BJ (cell line): ENCODE measurements around the gene C16orf92. TPM values are rescaled to one million over a fixed set of nuclear protein-coding genes. Genes with fewer than 3 reads are reported as not detected.
"Not testable (repeated sequence)": the region's sequence is repeated elsewhere in the genome, so short reads cannot be mapped to it uniquely, and the experiment has no call there.

Experiments
- CTCF ChIA-PET: fragments of 350-600 bp; formaldehyde crosslinking; extraction: SDS; loops from one replicate; lab custom pipeline; 2021; ENCODE audit warnings: antibody characterized with exemption, inconsistent platforms; lab: Yijun Ruan, JAX
- POLR2A ChIA-PET: fragments of 300-600 bp; sonication (Branson Sonifier 250); formaldehyde crosslinking; extraction: SDS; loops from one replicate; lab custom pipeline; 2021; ENCODE audit warnings: antibody characterized with exemption; lab: Charles Lee
- DNase-seq: peaks from one replicate; pipeline ENCODE4 v3.0.0-alpha.2; 2011; ENCODE audit warnings: low read depth
- H3K27me3 ChIP-seq: 2 replicates; pipeline ENCODE4 v1.6.0; 2011; ENCODE audit warnings: low read length; ENCODE audit not compliant: control insufficient read depth, insufficient read depth
- H3K36me3 ChIP-seq: 2 replicates; pipeline ENCODE4 v1.5.1; 2011; ENCODE audit warnings: low read length; ENCODE audit not compliant: control insufficient read depth, insufficient read depth
- H3K4me3 ChIP-seq: 2 replicates; pipeline ENCODE4 v1.5.1; 2011; ENCODE audit warnings: low read depth, mild to moderate bottlenecking, control low read depth, low read length
- CTCF ChIP-seq: IDR thresholded peaks from 2 replicates; pipeline ENCODE4 v1.5.1; 2011; ENCODE audit warnings: low read depth, mild to moderate bottlenecking, control low read depth, inconsistent platforms, low read length, moderate library complexity; ENCODE audit not compliant: insufficient read depth
- polyA plus RNA-seq: library from polyadenylated mRNA; depleted of rRNA; stranded (reverse); fragments of >200 nt; gene quantifications from 2 replicates; pipeline ENCODE4 v1.2.3, GENCODE V29; 2011

C16orf92 gene
- polyA plus RNA-seq, 1 experiment = not detected

- POLR2A ChIA-PET = no interaction called here
- DNase-seq = no peak
- CTCF ChIA-PET = interaction anchor here (0.7 to 1.7 kb wide), 4 partner anchors 12 to 209 kb away, joined by 3 to 4 read pairs (median 4); no protein-coding TSS in a partner anchor
- H3K4me3 ChIP-seq = no peak overlapping the region
- H3K36me3 ChIP-seq = no peaks in the 10 kb centered on the region
- TF ChIP-seq CTCF = no peak
- H3K27me3 ChIP-seq = no peaks in the 10 kb centered on the region
Observed at GRCh38 chr16:30016555-30017276, 6.3 kb upstream of the C16orf92 start.

GRCh38 chr16:30017277-30017656, 5.7 kb upstream of the C16orf92 start:
- Histone ChIP-seq H3K36me3 (no peaks in the 10 kb centered on the region), H3K4me3 (no peak overlapping the region), H3K27me3 (no peaks in the 10 kb centered on the region)
- ChIA-PET POLR2A (no interaction called here), CTCF (interaction anchor here (0.9 to 1.7 kb wide), 3 partner anchors 11 to 155 kb away, joined by 3 to 4 read pairs (median 4); no protein-coding TSS in a partner anchor)
- no peak for DNase-seq
- no peak for TF ChIP-seq CTCF

GRCh38 chr16:30017937-30018336, 5.1 kb upstream of the C16orf92 start:
- POLR2A ChIA-PET, H3K4me3 ChIP-seq, DNase-seq, H3K36me3 ChIP-seq, H3K27me3 ChIP-seq: not testable (repeated sequence)
- CTCF ChIA-PET = interaction anchor here (0.9 to 1.8 kb wide), 4 partner anchors 10 to 156 kb away, joined by 3 to 6 read pairs (median 4); no protein-coding TSS in a partner anchor

GRCh38 chr16:30018731-30019158, 4.3 kb upstream of the C16orf92 start:
- Histone ChIP-seq H3K27me3 (peaks cover 2% of the 10 kb centered on the region; the same call in 1 of the 2 replicates), H3K36me3 (no peaks in the 10 kb centered on the region), H3K4me3 (no peak overlapping the region)
- DNase-seq = no peak
- CTCF ChIA-PET = interaction anchor here (1.2 to 1.8 kb wide), 2 partner anchors 13 to 14 kb away, joined by 3 to 6 read pairs; no protein-coding TSS in a partner anchor
- POLR2A ChIA-PET = no interaction called here
- TF ChIP-seq CTCF = no peak

GRCh38 chr16:30023586-30023985, 588 bp downstream of the C16orf92 start:
- DNase-seq = no peak
- CTCF ChIA-PET = interaction anchor here (1.4 to 1.5 kb wide), 2 partner anchors 8 to 18 kb away, joined by 4 to 11 read pairs; partner anchors contain the start of gene TLCD3B
- no peak for TF ChIP-seq CTCF
- Histone ChIP-seq H3K4me3 (no peak overlapping the region), H3K27me3 (peaks cover 15% of the 10 kb centered on the region), H3K36me3 (no peaks in the 10 kb centered on the region)
- POLR2A ChIA-PET = no interaction called here
